Neural cell (in vitro differentiated cells): ENCODE measurements around the gene ODF4. TPM values are rescaled to one million over a fixed set of nuclear protein-coding genes. Genes with fewer than 3 reads are reported as not detected.

ENCODE experiments used
- H2AFZ ChIP-seq: fragments of 200-600, 300-800 bp; sonication (generic), shearing (Covaris generic); 2 replicates; pipeline ENCODE4 v1.6.0; 2014; ENCODE audit warnings: low read depth, mild to moderate bottlenecking, antibody characterized with exemption, low read length, moderate library complexity
- H3F3A ChIP-seq: fragments of 200-600 bp; shearing (Covaris generic); 2 replicates; pipeline ENCODE4 v1.6.1; 2016; ENCODE audit warnings: mild to moderate bottlenecking, moderate library complexity, mixed read lengths, antibody characterized with exemption, low read length; ENCODE audit not compliant: insufficient read depth, poor library complexity, severe bottlenecking
- H3K27ac ChIP-seq: fragments of 200-600, 300-800 bp; sonication (generic), shearing (Covaris generic); 2 replicates; pipeline ENCODE4 v1.5.1; 2014; ENCODE audit warnings: mild to moderate bottlenecking, low read length, moderate library complexity
- H3K27me3 ChIP-seq: fragments of 300-800, 200-600 bp; sonication (generic), shearing (Covaris generic); 2 replicates; pipeline ENCODE4 v1.6.0; 2014; ENCODE audit warnings: mild to moderate bottlenecking, low read depth, low read length, moderate library complexity; ENCODE audit not compliant: insufficient read depth
- H3K36me3 ChIP-seq: fragments of 300-800, 200-600 bp; sonication (generic), shearing (Covaris generic); 2 replicates; pipeline ENCODE4 v1.5.1; 2014; ENCODE audit warnings: mild to moderate bottlenecking, antibody characterized with exemption, low read length, moderate library complexity; ENCODE audit not compliant: insufficient read depth
- H3K4me2 ChIP-seq: fragments of 300-800, 200-600 bp; sonication (generic), shearing (Covaris generic); 2 replicates; pipeline ENCODE4 v1.6.0; 2014; ENCODE audit warnings: mild to moderate bottlenecking, low read length
- H3K4me3 ChIP-seq: fragments of 300-800, 200-600 bp; sonication (generic), shearing (Covaris generic); 2 replicates; pipeline ENCODE4 v1.5.1; 2014; ENCODE audit warnings: mild to moderate bottlenecking, low read length, moderate library complexity
- H3K79me2 ChIP-seq: fragments of 200-600 bp; shearing (Covaris generic); replicated peaks from 2 replicates; pipeline ENCODE4 v1.6.0; 2014; ENCODE audit warnings: mild to moderate bottlenecking, low read length, moderate library complexity; ENCODE audit not compliant: insufficient read depth
- H3K9ac ChIP-seq: fragments of 300-800, 200-600 bp; sonication (generic), shearing (Covaris generic); 2 replicates; pipeline ENCODE4 v1.6.1; 2016; ENCODE audit warnings: mild to moderate bottlenecking, low read length, mixed read lengths
- H3K9me2 ChIP-seq: fragments of 200-600 bp; shearing (Covaris generic); 2 replicates; pipeline ENCODE4 v1.6.1; 2016; ENCODE audit warnings: mild to moderate bottlenecking, low read length, mixed read lengths; ENCODE audit not compliant: insufficient read depth
- H3K9me3 ChIP-seq: fragments of 200-600, 300-800 bp; sonication (generic), shearing (Covaris generic); 2 replicates; pipeline ENCODE4 v1.6.1; 2016; ENCODE audit warnings: mild to moderate bottlenecking, mixed run types, low read length, moderate library complexity, mixed read lengths
- H4K20me1 ChIP-seq: fragments of 200-600 bp; shearing (Covaris generic); 2 replicates; pipeline ENCODE4 v1.6.1; 2016; ENCODE audit warnings: mild to moderate bottlenecking, mixed run types; ENCODE audit not compliant: insufficient read depth
- CTCF ChIP-seq: fragments of 450-650 bp; IDR thresholded peaks from 2 replicates; pipeline ENCODE4 v1.5.1; 2014; ENCODE audit warnings: antibody characterized with exemption, mild to moderate bottlenecking, moderate library complexity; ENCODE audit not compliant: poor library complexity, severe bottlenecking
- EP300 ChIP-seq: fragments of 450-650 bp; conservative IDR thresholded peaks from 2 replicates; pipeline ENCODE4 v1.6.1; 2014; ENCODE audit warnings: antibody characterized with exemption, mild to moderate bottlenecking, moderate library complexity; ENCODE audit not compliant: poor library complexity, severe bottlenecking
- EZH2 ChIP-seq: fragments of 200-600, 300-800 bp; shearing (Covaris generic), sonication (generic); IDR thresholded peaks from 2 replicates; pipeline ENCODE4 v1.6.1; 2014; ENCODE audit warnings: antibody characterized with exemption, low read length, borderline replicate concordance, mild to moderate bottlenecking; ENCODE audit not compliant: insufficient read depth, poor library complexity, severe bottlenecking
- MXI1 ChIP-seq: fragments of 450-650 bp; conservative IDR thresholded peaks from 2 replicates; pipeline ENCODE4 v1.6.1; 2014; ENCODE audit warnings: antibody characterized with exemption, mild to moderate bottlenecking; ENCODE audit not compliant: poor library complexity, severe bottlenecking
- POLR2AphosphoS5 ChIP-seq: IDR thresholded peaks from 2 replicates; pipeline ENCODE4 v1.6.1; 2012
- RAD21 ChIP-seq: fragments of 450-650 bp; conservative IDR thresholded peaks from 2 replicates; pipeline ENCODE4 v1.6.1; 2014; ENCODE audit warnings: antibody characterized with exemption, mild to moderate bottlenecking, moderate library complexity
- REST ChIP-seq: IDR thresholded peaks from 2 replicates; pipeline ENCODE4 v1.6.1; 2012; ENCODE audit warnings: borderline replicate concordance
- SMC3 ChIP-seq: fragments of 450-650 bp; conservative IDR thresholded peaks from 2 replicates; pipeline ENCODE4 v1.6.1; 2014; ENCODE audit warnings: antibody characterized with exemption, mild to moderate bottlenecking, moderate library complexity; ENCODE audit not compliant: poor library complexity
- polyA plus RNA-seq: library from polyadenylated mRNA; depleted of rRNA; stranded (reverse); fragments of >200 nt; gene quantifications from 2 replicates; pipeline ENCODE4 v1.2.3, GENCODE V29; 2014

Gene ODF4
- polyA plus RNA-seq, 1 donor from 2014 or later, result not detected

- Histone ChIP-seq H3K79me2 (no peaks in the 10 kb centered on the region), H4K20me1 (no peaks in the 10 kb centered on the region), H3K9ac (peak overlapping the region; percentile 67), H3K9me2 (no peaks in the 10 kb centered on the region), H3F3A (no peaks in the 10 kb centered on the region), H3K9me3 (no peaks in the 10 kb centered on the region), H3K27me3 (no peaks in the 10 kb centered on the region), H3K4me2 (peak overlapping the region; percentile 79), H3K4me3 (peak overlapping the region; percentile 84), H3K27ac (peak overlapping the region; percentile 58), H3K36me3 (no peaks in the 10 kb centered on the region), H2AFZ (peak overlapping the region; percentile 65)
- TF ChIP-seq REST, result no peak
Observed at GRCh38 chr17:8294814-8295316, 44.8 kb upstream of the ODF4 start.

- Histone ChIP-seq H3K36me3 (no peaks in the 10 kb centered on the region), H3K4me2 (no peak overlapping the region), H3K9me2 (no peaks in the 10 kb centered on the region), H4K20me1 (no peaks in the 10 kb centered on the region), H3K79me2 (no peaks in the 10 kb centered on the region), H3K27ac (no peak overlapping the region), H2AFZ (peak overlapping the region; percentile 1), H3K4me3 (peak overlapping the region; percentile 30), H3K27me3 (no peaks in the 10 kb centered on the region), H3F3A (no peaks in the 10 kb centered on the region), H3K9ac (no peak overlapping the region), H3K9me3 (no peaks in the 10 kb centered on the region)
- TF ChIP-seq RAD21, result no peak
- TF ChIP-seq REST, result no peak
- no peak for TF ChIP-seq MXI1
Observed at GRCh38 chr17:8300226-8300625, 39.4 kb upstream of the ODF4 start.

GRCh38 chr17:8300627-8301242 lies 38.9 kb upstream of the ODF4 start:
- Histone ChIP-seq H3K79me2 (no peaks in the 10 kb centered on the region), H3K9ac (no peak overlapping the region), H3K4me2 (no peak overlapping the region), H3K4me3 (peak overlapping the region; percentile 30), H3F3A (no peaks in the 10 kb centered on the region), H4K20me1 (no peaks in the 10 kb centered on the region), H2AFZ (peak overlapping the region; percentile 1), H3K9me3 (no peaks in the 10 kb centered on the region), H3K9me2 (no peaks in the 10 kb centered on the region), H3K27me3 (no peaks in the 10 kb centered on the region), H3K36me3 (no peaks in the 10 kb centered on the region), H3K27ac (no peak overlapping the region)
- TF ChIP-seq EZH2, result no peak
- TF ChIP-seq RAD21, result peak; percentile 85
- no peak for TF ChIP-seq POLR2AphosphoS5
- peak; percentile 88 for TF ChIP-seq SMC3
- TF ChIP-seq EP300, result no peak
- TF ChIP-seq CTCF, result peak; percentile 90
